HCT116 (cell line): ENCODE results near the gene RGS17.
A peak's percentile ranks its signal among the peaks of the same experiment; 100 is the strongest.

Source experiments
- CTCF ChIP-seq, 3 experiments: fragments of 200-600 bp in 1 of 3; sonication (generic) in 1 of 3; IDR thresholded peaks in 2 of 3; conservative IDR thresholded peaks in 1 of 3; 2 replicates each; pipeline ENCODE4 v1.5.1; 2012 to 2017; ENCODE audit warnings: low read depth in 2 of 3, low read length in 2 of 3, antibody characterized with exemption in 1 of 3, borderline replicate concordance in 1 of 3, control low read depth in 1 of 3, mild to moderate bottlenecking in 1 of 3, mixed read lengths in 1 of 3, mixed run types in 1 of 3, moderate library complexity in 1 of 3; ENCODE audit not compliant: insufficient read depth in 1 of 3
- EZH2 ChIP-seq: fragments of 200-600 bp; sonication (generic); IDR thresholded peaks from 2 replicates; pipeline ENCODE4 v1.6.1; 2017; ENCODE audit warnings: antibody characterized with exemption, mixed run types
- EZH2phosphoT487 ChIP-seq: fragments of 200-600 bp; IDR thresholded peaks from 2 replicates; pipeline ENCODE4 v1.6.1; 2018; ENCODE audit warnings: antibody characterized with exemption, borderline replicate concordance
- JUND ChIP-seq: IDR thresholded peaks from 2 replicates; pipeline ENCODE4 v1.6.1; 2012
- POLR2AphosphoS5 ChIP-seq: IDR thresholded peaks from 2 replicates; pipeline ENCODE4 v1.6.1; 2011; ENCODE audit warnings: mild to moderate bottlenecking, low read depth, low read length, moderate library complexity
- SP1 ChIP-seq: IDR thresholded peaks from 2 replicates; pipeline ENCODE4 v1.6.1; 2012; ENCODE audit warnings: low read depth
- TCF7L2 ChIP-seq: IDR thresholded peaks from 2 replicates; pipeline ENCODE4 v1.7.0; 2011; ENCODE audit warnings: borderline replicate concordance, inconsistent platforms; ENCODE audit not compliant: insufficient read depth, insufficient read length; ENCODE audit errors: extremely low read depth
- TF ChIP-seq, protein P1 (sequence below): IDR thresholded peaks from 2 replicates; pipeline ENCODE4 v1.6.1; 2012

GRCh38 chr6:152982904-152983636, 148.0 kb downstream of the RGS17 start, which contains the start of gene FBXO5:
- TF ChIP-seq JUND = no peak
- TF ChIP-seq CTCF (IDR thresholded peaks at IDR 0.05 in 2 of 3, conservative IDR thresholded peaks at IDR 0.05 in 1 of 3; ENCODE audit: borderline replicate concordance in 1 of 3, insufficient read depth in 1 of 3, low read depth in 2 of 3, low read length in 2 of 3) = no peak
- TF ChIP-seq TCF7L2 = no peak
- TF ChIP-seq, protein P1, sequence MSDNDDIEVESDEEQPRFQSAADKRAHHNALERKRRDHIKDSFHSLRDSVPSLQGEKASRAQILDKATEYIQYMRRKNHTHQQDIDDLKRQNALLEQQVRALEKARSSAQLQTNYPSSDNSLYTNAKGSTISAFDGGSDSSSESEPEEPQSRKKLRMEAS = peak; percentile 88
- TF ChIP-seq POLR2AphosphoS5 = peak; percentile 72
- peak; percentile 98 for TF ChIP-seq SP1
- no peak for TF ChIP-seq EZH2
- no peak for TF ChIP-seq EZH2phosphoT487
